SK-N-SH (cell line): Measurements from ENCODE around the gene RABL6. TPM values are rescaled to one million over a fixed set of nuclear protein-coding genes. Genes with fewer than 3 reads are reported as not detected.

ENCODE experiments used
- CTCF ChIA-PET: fragments of 300-600, 350-600 bp; formaldehyde crosslinking; extraction: SDS; loops from one replicate; lab custom pipeline; 2021; lab: Yijun Ruan, JAX
- POLR2A ChIA-PET: fragments of 350-600 bp; sonication (Branson Sonifier 250); formaldehyde crosslinking; extraction: SDS; loops from one replicate; lab custom pipeline; 2020; ENCODE audit warnings: antibody characterized with exemption, inconsistent platforms; lab: Yijun Ruan, JAX
- DNase-seq: peaks from one replicate; pipeline ENCODE4 v3.0.0; 2012
- H2AFZ ChIP-seq: fragments of 200-600 bp; sonication (generic); 2 replicates; pipeline ENCODE4 v1.8.1; 2016; ENCODE audit warnings: antibody characterized with exemption, mild to moderate bottlenecking, low read depth
- H3F3A ChIP-seq: fragments of 200-600 bp; sonication (generic); replicated peaks from 2 replicates; pipeline ENCODE3; 2016; ENCODE audit warnings: antibody characterized with exemption, mild to moderate bottlenecking; ENCODE audit not compliant: insufficient read depth
- H3K27ac ChIP-seq, 2 experiments: fragments of 200-500 bp in 1 of 2; fragments of 200-600 bp in 1 of 2; sonication (Bioruptor generic) in 1 of 2; sonication (generic), shearing (Covaris generic) in 1 of 2; 2 replicates each; pipeline versions ENCODE4 v1.5.1 to v1.6.1; 2014 to 2016; ENCODE audit warnings: low read depth in 2 of 2, inconsistent platforms in 1 of 2, low read length in 1 of 2, mild to moderate bottlenecking in 1 of 2, mixed read lengths in 1 of 2
- H3K27me3 ChIP-seq: fragments of 200-600 bp; sonication (generic), shearing (Covaris generic); 2 replicates; pipeline ENCODE4 v1.6.1; 2016; ENCODE audit warnings: mixed run types; ENCODE audit not compliant: insufficient read depth
- H3K36me3 ChIP-seq, 2 experiments: fragments of 200-500 bp in 1 of 2; fragments of 200-600 bp in 1 of 2; sonication (Bioruptor generic) in 1 of 2; sonication (generic) in 1 of 2; replicated peaks in 1 of 2; 2 replicates each; pipeline versions ENCODE3 to v1.5.1; 2014 to 2016; ENCODE audit warnings: low read length in 1 of 2, mild to moderate bottlenecking in 1 of 2; ENCODE audit not compliant: insufficient read depth in 2 of 2, control insufficient read depth in 1 of 2
- H3K4me1 ChIP-seq, 2 experiments: fragments of 200-500 bp in 1 of 2; fragments of 200-600 bp in 1 of 2; sonication (Bioruptor generic) in 1 of 2; sonication (generic), shearing (Covaris generic) in 1 of 2; 2 replicates each; pipeline versions ENCODE4 v1.5.1 to v1.6.1; 2014 to 2016; ENCODE audit warnings: low read depth in 1 of 2, low read length in 1 of 2, mixed run types in 1 of 2; ENCODE audit not compliant: insufficient read depth in 2 of 2, control insufficient read depth in 1 of 2
- H3K4me2 ChIP-seq: fragments of 200-600 bp; sonication (generic), shearing (Covaris generic); 2 replicates; pipeline ENCODE4 v1.6.1; 2017; ENCODE audit warnings: mixed run types
- H3K4me3 ChIP-seq, 2 experiments: fragments of 200-500 bp in 1 of 2; fragments of 200-600 bp in 1 of 2; sonication (Bioruptor generic) in 1 of 2; sonication (generic), shearing (Covaris generic) in 1 of 2; 2 replicates each; pipeline versions ENCODE4 v1.5.1 to v1.8.1; 2014 to 2016; ENCODE audit warnings: low read depth in 2 of 2, inconsistent platforms in 1 of 2, low read length in 1 of 2, mild to moderate bottlenecking in 1 of 2, mixed read lengths in 1 of 2, moderate library complexity in 1 of 2
- H3K79me2 ChIP-seq: fragments of 200-600 bp; sonication (generic); 2 replicates; pipeline ENCODE4 v1.8.1; 2017; ENCODE audit warnings: mild to moderate bottlenecking; ENCODE audit not compliant: insufficient read depth
- H3K9ac ChIP-seq: fragments of 200-600 bp; sonication (generic); 2 replicates; pipeline ENCODE4 v1.6.1; 2017; ENCODE audit warnings: mixed run types
- H3K9me2 ChIP-seq: fragments of 200-600 bp; sonication (generic); 2 replicates; pipeline ENCODE4 v1.6.1; 2017; ENCODE audit warnings: mixed run types
- H3K9me3 ChIP-seq: fragments of 200-600 bp; sonication (generic); 2 replicates; pipeline ENCODE4 v1.6.1; 2017; ENCODE audit warnings: mixed run types, mild to moderate bottlenecking, moderate library complexity
- H4K20me1 ChIP-seq: fragments of 200-600 bp; sonication (generic); 2 replicates; pipeline ENCODE4 v1.6.1; 2017; ENCODE audit warnings: mild to moderate bottlenecking, mixed run types; ENCODE audit not compliant: insufficient read depth
- CHD2 ChIP-seq: fragments of 150-350 bp; IDR thresholded peaks from 2 replicates; pipeline ENCODE4 v1.6.1; 2018; ENCODE audit warnings: low read length; ENCODE audit not compliant: partially characterized antibody
- FOSL2 ChIP-seq: IDR thresholded peaks from 2 replicates; pipeline ENCODE4 v1.4.0; 2012; ENCODE audit warnings: low read depth, mild to moderate bottlenecking, moderate library complexity, borderline replicate concordance
- FOXM1 ChIP-seq: IDR thresholded peaks from 2 replicates; pipeline ENCODE4 v1.4.0; 2012; ENCODE audit warnings: low read depth, mild to moderate bottlenecking
- GABPA ChIP-seq: IDR thresholded peaks from 2 replicates; pipeline ENCODE4 v1.4.0; 2012; ENCODE audit warnings: low read depth, mild to moderate bottlenecking
- POLR2AphosphoS5 ChIP-seq: IDR thresholded peaks from 2 replicates; pipeline ENCODE4 v1.6.1; 2012; ENCODE audit warnings: low read depth, low read length
- TCF12 ChIP-seq: IDR thresholded peaks from 2 replicates; pipeline ENCODE4 v1.4.0; 2012
- USF1 ChIP-seq: IDR thresholded peaks from 2 replicates; pipeline ENCODE4 v1.4.0; 2012; ENCODE audit warnings: low read depth, borderline replicate concordance
- YY1 ChIP-seq: IDR thresholded peaks from 2 replicates; pipeline ENCODE4 v1.4.0; 2012; ENCODE audit warnings: low read depth, mild to moderate bottlenecking
- ZBTB33 ChIP-seq: IDR thresholded peaks from 2 replicates; pipeline ENCODE4 v1.4.0; 2012; ENCODE audit warnings: low read depth, borderline replicate concordance
- WGBS: methylation state at CpG from one replicate; pipeline ENCODE4 v1.1.6; 2017; ENCODE audit warnings: low lambda C conversion rate; 5-methylcytosine and 5-hydroxymethylcytosine counted together
- polyA plus RNA-seq, 3 experiments: library from polyadenylated mRNA; depleted of rRNA; stranded (reverse); fragments of >200 nt; gene quantifications; 2 replicates each; pipeline ENCODE4 v1.2.3, GENCODE V29; 2012
- TF ChIP-seq, protein P1 (sequence below): fragments of 200-600 bp; sonication (generic); IDR thresholded peaks from 2 replicates; pipeline ENCODE4 v1.6.1; 2017; ENCODE audit warnings: antibody characterized with exemption, mild to moderate bottlenecking, moderate library complexity
- TF ChIP-seq, protein P2 (sequence below): IDR thresholded peaks from 2 replicates; pipeline ENCODE4 v1.4.0; 2012; ENCODE audit warnings: low read depth

The RABL6 gene
- polyA plus RNA-seq, 1 of the 3 experiments (the other 2 are of a cell fraction) = 43.6 TPM

- TF ChIP-seq, protein P1, sequence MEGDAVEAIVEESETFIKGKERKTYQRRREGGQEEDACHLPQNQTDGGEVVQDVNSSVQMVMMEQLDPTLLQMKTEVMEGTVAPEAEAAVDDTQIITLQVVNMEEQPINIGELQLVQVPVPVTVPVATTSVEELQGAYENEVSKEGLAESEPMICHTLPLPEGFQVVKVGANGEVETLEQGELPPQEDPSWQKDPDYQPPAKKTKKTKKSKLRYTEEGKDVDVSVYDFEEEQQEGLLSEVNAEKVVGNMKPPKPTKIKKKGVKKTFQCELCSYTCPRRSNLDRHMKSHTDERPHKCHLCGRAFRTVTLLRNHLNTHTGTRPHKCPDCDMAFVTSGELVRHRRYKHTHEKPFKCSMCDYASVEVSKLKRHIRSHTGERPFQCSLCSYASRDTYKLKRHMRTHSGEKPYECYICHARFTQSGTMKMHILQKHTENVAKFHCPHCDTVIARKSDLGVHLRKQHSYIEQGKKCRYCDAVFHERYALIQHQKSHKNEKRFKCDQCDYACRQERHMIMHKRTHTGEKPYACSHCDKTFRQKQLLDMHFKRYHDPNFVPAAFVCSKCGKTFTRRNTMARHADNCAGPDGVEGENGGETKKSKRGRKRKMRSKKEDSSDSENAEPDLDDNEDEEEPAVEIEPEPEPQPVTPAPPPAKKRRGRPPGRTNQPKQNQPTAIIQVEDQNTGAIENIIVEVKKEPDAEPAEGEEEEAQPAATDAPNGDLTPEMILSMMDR = no peak
- no peak for TF ChIP-seq YY1
- TF ChIP-seq GABPA = no peak
- no peak for TF ChIP-seq FOSL2
- no peak for TF ChIP-seq USF1
- TF ChIP-seq POLR2AphosphoS5 = no peak
- TF ChIP-seq FOXM1 = no peak
- TF ChIP-seq, protein P2, sequence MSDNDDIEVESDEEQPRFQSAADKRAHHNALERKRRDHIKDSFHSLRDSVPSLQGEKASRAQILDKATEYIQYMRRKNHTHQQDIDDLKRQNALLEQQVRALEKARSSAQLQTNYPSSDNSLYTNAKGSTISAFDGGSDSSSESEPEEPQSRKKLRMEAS = no peak
- no peak for TF ChIP-seq CHD2
- TF ChIP-seq ZBTB33 = no peak
- no peak for TF ChIP-seq TCF12
- Histone ChIP-seq H3K79me2 (no peaks in the 10 kb centered on the region), H3K9me2 (no peaks in the 10 kb centered on the region), H3K27ac (peak overlapping the region in 1 of 2 experiments; percentile 11; a peak in 1 of 4 replicates), H3K9ac (no peak overlapping the region), H3K4me3 (no peak overlapping the region), H3K9me3 (no peaks in the 10 kb centered on the region), H3K4me2 (no peak overlapping the region), H3F3A (peaks cover 19% of the 10 kb centered on the region), H4K20me1 (peaks cover 10% of the 10 kb centered on the region; the same call in 1 of the 2 replicates), H3K36me3 (peaks cover 0 to 17% of the 10 kb centered on the region in 2 experiments), H3K4me1 (peaks cover 24 to 29% of the 10 kb centered on the region in 2 experiments; a peak in 2 of 4 replicates), H3K27me3 (no peaks in the 10 kb centered on the region), H2AFZ (no peak overlapping the region)
- ChIA-PET CTCF (interaction anchor here (3.6 to 4.7 kb wide), 2 partner anchors 9 to 48 kb away, joined by 36 read pairs; partner anchors contain the start of gene TMEM141), POLR2A (interaction anchor here (0.9 to 2.1 kb wide), 3 partner anchors 11 to 40 kb away, joined by 4 to 10 read pairs (median 6); partner anchors contain the start of gene RABL6)
- peak; percentile 63 for DNase-seq
- WGBS = 75% methylated on average over 16 of the region's 32 CpGs
These were observed 32.6 kb downstream of the RABL6 start for GRCh38 chr9:136840140-136840876.
